Measurements from ENCODE around the gene ST14. TPM values are rescaled to one million over a fixed set of nuclear protein-coding genes. Genes with fewer than 3 reads are reported as not detected.

The ST14 gene
- total and polyA plus RNA-seq, 2 donors (not counting 1 experiment from before 2014, with no cell fraction given), result 36.2 to 52.2 TPM

DNA sequence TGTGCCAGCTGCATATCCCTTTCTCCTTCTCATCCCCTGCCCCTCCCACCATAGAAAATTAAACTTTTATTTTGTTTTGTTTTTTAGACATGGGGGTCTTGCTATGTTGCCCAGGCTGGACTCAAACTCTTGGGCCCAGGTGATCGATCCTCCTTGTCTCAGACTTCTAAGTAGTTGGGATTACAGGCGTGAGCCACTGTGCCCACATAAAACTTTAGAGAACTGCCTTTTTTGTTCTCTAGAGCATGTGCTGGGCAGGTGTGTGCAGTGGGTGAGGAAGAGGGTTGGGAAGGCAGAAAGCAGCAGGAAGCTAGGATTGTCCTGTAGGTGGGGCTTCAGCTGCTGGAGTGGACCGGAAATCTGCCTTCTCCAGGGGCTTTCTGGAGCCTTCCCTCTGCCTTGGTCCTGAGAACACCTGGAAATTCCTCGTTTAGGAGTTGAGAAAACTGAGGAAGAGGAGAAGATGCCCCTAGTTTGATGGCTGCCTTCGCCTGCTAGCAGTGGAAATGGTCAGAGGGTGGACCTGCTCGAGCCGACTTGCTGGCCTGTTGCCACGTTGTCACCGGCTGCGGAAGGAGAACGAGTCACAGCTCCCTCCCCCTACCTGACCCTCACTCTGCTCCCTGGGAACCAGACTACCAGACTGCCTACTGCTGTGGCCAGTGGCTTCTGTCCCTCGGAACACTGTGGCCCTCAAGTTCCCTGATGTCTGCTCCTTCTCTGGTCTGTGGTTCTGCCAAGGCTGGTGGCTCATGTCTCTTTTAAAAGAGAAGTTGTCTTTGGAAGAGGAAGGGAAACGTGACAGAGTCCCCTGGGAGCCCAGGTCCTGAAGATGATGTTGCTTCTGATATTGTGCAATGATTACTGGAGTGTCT lies 4.0 kb downstream of the ST14 start:
- DNase-seq, result peak; percentile 73
- H3K9me3 Mint-ChIP-seq (ENCODE audit: insufficient read depth), result no peaks in the 10 kb centered on the region

More for the DNA sequence above, 4.0 kb downstream of the ST14 start:
- intact Hi-C loops (cut with micrococcal nuclease), result loop anchor here (10.0 kb wide), 1 partner anchor 151 kb away; the partner anchor contains the start of gene ZBTB44
- Histone ChIP-seq H3K4me3 (ENCODE audit: control extremely low read depth in 1 of 5, extremely low read depth in 1 of 5, insufficient read depth in 1 of 5, low read depth in 2 of 5, low read length in 4 of 5) (no peak overlapping the region), H3K27ac (ENCODE audit: low read length in 2 of 2) (no peak overlapping the region), H3K4me2 (replicated peaks; ENCODE audit: low read depth, low read length, poor library complexity, severe bottlenecking) (peak overlapping the region; percentile 34), H3K9ac (ENCODE audit: low read length) (no peak overlapping the region), H3K79me2 (ENCODE audit: control insufficient read depth, insufficient read depth, low read length) (no peaks in the 10 kb centered on the region), H2AFZ (ENCODE audit: insufficient read depth, low read depth, low read length, poor library complexity, severe bottlenecking) (no peak overlapping the region), H3K27me3 (replicated peaks in 1 of 4; ENCODE audit: control extremely low read depth in 1 of 4, control insufficient read depth in 3 of 4, insufficient read depth in 4 of 4, low read length in 3 of 4) (no peaks in the 10 kb centered on the region), H4K20me1 (ENCODE audit: control insufficient read depth, insufficient read depth, low read length, poor library complexity, severe bottlenecking) (no peaks in the 10 kb centered on the region), H3K4me1 (ENCODE audit: control insufficient read depth in 2 of 2, insufficient read depth in 2 of 2, low read length in 2 of 2) (peaks cover 48 to 79% of the 10 kb centered on the region in 2 donors), H3K36me3 (replicated peaks in 1 of 2; ENCODE audit: control extremely low read depth in 1 of 2, control insufficient read depth in 1 of 2, extremely low read depth in 1 of 2, insufficient read depth in 2 of 2, low read length in 1 of 2) (peaks cover 0 to 2% of the 10 kb centered on the region in 2 experiments), H3K9me3 (ENCODE audit: control extremely low read depth in 1 of 3, control insufficient read depth in 2 of 3, insufficient read depth in 1 of 3, low read length in 2 of 3) (no peaks in the 10 kb centered on the region)
- whole genome bisulfite sequencing (ENCODE audit: insufficient coverage), result 73% methylated on average over 12 of the region's 13 CpGs
- H3K4me3 Mint-ChIP-seq, result peak overlapping the region; percentile 47
- POLR2A ChIA-PET, result interaction anchor here (0.7 to 0.9 kb wide), 4 partner anchors 17 to 1278 kb away, joined by 3 read pairs; no protein-coding TSS in a partner anchor
- H3K4me1 Mint-ChIP-seq, result peaks cover 79% of the 10 kb centered on the region
- TF ChIP-seq EZH2 (IDR thresholded peaks at IDR 0.05; ENCODE audit: borderline replicate concordance, insufficient read depth, low read depth, low read length, poor library complexity, severe bottlenecking), result no peak
- TF ChIP-seq, protein P1, sequence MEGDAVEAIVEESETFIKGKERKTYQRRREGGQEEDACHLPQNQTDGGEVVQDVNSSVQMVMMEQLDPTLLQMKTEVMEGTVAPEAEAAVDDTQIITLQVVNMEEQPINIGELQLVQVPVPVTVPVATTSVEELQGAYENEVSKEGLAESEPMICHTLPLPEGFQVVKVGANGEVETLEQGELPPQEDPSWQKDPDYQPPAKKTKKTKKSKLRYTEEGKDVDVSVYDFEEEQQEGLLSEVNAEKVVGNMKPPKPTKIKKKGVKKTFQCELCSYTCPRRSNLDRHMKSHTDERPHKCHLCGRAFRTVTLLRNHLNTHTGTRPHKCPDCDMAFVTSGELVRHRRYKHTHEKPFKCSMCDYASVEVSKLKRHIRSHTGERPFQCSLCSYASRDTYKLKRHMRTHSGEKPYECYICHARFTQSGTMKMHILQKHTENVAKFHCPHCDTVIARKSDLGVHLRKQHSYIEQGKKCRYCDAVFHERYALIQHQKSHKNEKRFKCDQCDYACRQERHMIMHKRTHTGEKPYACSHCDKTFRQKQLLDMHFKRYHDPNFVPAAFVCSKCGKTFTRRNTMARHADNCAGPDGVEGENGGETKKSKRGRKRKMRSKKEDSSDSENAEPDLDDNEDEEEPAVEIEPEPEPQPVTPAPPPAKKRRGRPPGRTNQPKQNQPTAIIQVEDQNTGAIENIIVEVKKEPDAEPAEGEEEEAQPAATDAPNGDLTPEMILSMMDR (IDR thresholded peaks at IDR 0.05), result no peak
- H3K27ac Mint-ChIP-seq, result peak overlapping the region; percentile 46
- CTCF ChIA-PET, result interaction anchor here (0.8 kb wide), 1 partner anchor 49 kb away, joined by 3 read pairs; no protein-coding TSS in a partner anchor
- ATAC-seq (ENCODE audit: low read depth), result no peak
- no peaks in the 10 kb centered on the region for H3K27me3 Mint-ChIP-seq
